HepG2 (cell line): ENCODE measurements around the gene PCYT2. TPM values are rescaled to one million over a fixed set of nuclear protein-coding genes. Genes with fewer than 3 reads are reported as not detected.

Experiments used
- CBFB ChIP-seq: sonication (generic); formaldehyde crosslinking; IDR thresholded peaks from 2 replicates; pipeline ENCODE4 v1.4.0; 2020; ENCODE audit warnings: missing genetic modification reagents
- MAX ChIP-seq: IDR thresholded peaks from 2 replicates; pipeline ENCODE4 v1.6.1; 2012; ENCODE audit warnings: inconsistent platforms
- MNT ChIP-seq: fragments of 450-650 bp; IDR thresholded peaks from 2 replicates; pipeline ENCODE4 v1.6.1; 2016
- NCOA2 ChIP-seq: sonication (generic); formaldehyde crosslinking; IDR thresholded peaks from 2 replicates; pipeline ENCODE4 v1.8.0; 2022; ENCODE audit warnings: inconsistent platforms
- SRSF4 ChIP-seq: fragments of 200-400 bp; formaldehyde crosslinking; IDR thresholded peaks from one replicate; pipeline ENCODE4 v1.6.1; 2018; ENCODE audit warnings: mild to moderate bottlenecking, low read depth, low read length, moderate library complexity; ENCODE audit not compliant: poor library complexity, severe bottlenecking
- ZFP41 ChIP-seq: sonication (generic); formaldehyde crosslinking; IDR thresholded peaks from 2 replicates; pipeline ENCODE4 v1.4.0; 2020; ENCODE audit warnings: mild to moderate bottlenecking, missing genetic modification reagents, borderline replicate concordance
- ZNF24 ChIP-seq: fragments of 450-650 bp; IDR thresholded peaks from 2 replicates; pipeline ENCODE4 v1.6.1; 2017; ENCODE audit warnings: antibody characterized with exemption, mild to moderate bottlenecking
- ZNF329 ChIP-seq: sonication (generic); formaldehyde crosslinking; IDR thresholded peaks from 2 replicates; pipeline ENCODE4 v1.9.0; 2021; ENCODE audit warnings: low read depth, mild to moderate bottlenecking, missing genetic modification reagents
- ZNF431 ChIP-seq: sonication (generic); formaldehyde crosslinking; IDR thresholded peaks from 2 replicates; pipeline ENCODE4 v1.9.0; 2022; ENCODE audit warnings: missing genetic modification reagents, low read depth, mild to moderate bottlenecking, borderline replicate concordance
- ZNF484 ChIP-seq: sonication (generic); formaldehyde crosslinking; IDR thresholded peaks from 2 replicates; pipeline ENCODE4 v1.5.1; 2020; ENCODE audit warnings: mild to moderate bottlenecking, low read depth, missing genetic modification reagents, borderline replicate concordance
- ZNF512B ChIP-seq: sonication (generic); formaldehyde crosslinking; IDR thresholded peaks from 2 replicates; pipeline ENCODE4 v1.5.1; 2020; ENCODE audit warnings: missing genetic modification reagents, mild to moderate bottlenecking, borderline replicate concordance
- ZNF550 ChIP-seq: sonication (generic); formaldehyde crosslinking; IDR thresholded peaks from 2 replicates; pipeline ENCODE4 v1.4.0; 2020; ENCODE audit warnings: mild to moderate bottlenecking, missing genetic modification reagents, borderline replicate concordance
- ZNF83 ChIP-seq: sonication (generic); formaldehyde crosslinking; IDR thresholded peaks from 2 replicates; pipeline ENCODE4 v1.4.0; 2020; ENCODE audit warnings: missing genetic modification reagents, mild to moderate bottlenecking, borderline replicate concordance
- polyA plus RNA-seq, 8 experiments: library from polyadenylated mRNA; depleted of rRNA in 3 of 8; stranded (reverse) in 7 of 8; unstranded in 1 of 8; fragments of >200 nt; fragmentation: Illumina TruSeq in 4 of 8; extraction: Trizol in 4 of 8; gene quantifications; 2 replicates each; pipeline versions ENCODE4 v1.2.1 to v1.2.3, GENCODE V29; 2011 to 2016; ENCODE audit warnings: low read depth in 4 of 8, missing spikeins in 1 of 8, mixed read lengths in 1 of 8; ENCODE audit not compliant: insufficient read depth in 1 of 8
- total RNA-seq, 5 experiments: library from RNA; depleted of rRNA; stranded (reverse); fragments of >200 nt; fragmentation: Illumina TruSeq; extraction: Trizol; gene quantifications; 2 replicates each; pipeline ENCODE4 v1.2.3, GENCODE V29; 2016; ENCODE audit warnings: low read depth in 1 of 5
- TF ChIP-seq, protein P1 (sequence below): sonication (generic); formaldehyde crosslinking; IDR thresholded peaks from 2 replicates; pipeline ENCODE4 v1.4.0; 2020; ENCODE audit warnings: low read depth, mild to moderate bottlenecking, missing genetic modification reagents
- TF ChIP-seq, protein P2 (sequence below): sonication (generic); formaldehyde crosslinking; IDR thresholded peaks from 2 replicates; pipeline ENCODE4 v1.4.0; 2020; ENCODE audit warnings: missing genetic modification reagents, low read depth, mild to moderate bottlenecking, borderline replicate concordance
- TF ChIP-seq, protein P3 (sequence below): sonication (generic); formaldehyde crosslinking; IDR thresholded peaks from 2 replicates; pipeline ENCODE4 v1.5.0; 2020; ENCODE audit warnings: mild to moderate bottlenecking, missing genetic modification reagents
- TF ChIP-seq, protein P4 (sequence below): sonication (generic); formaldehyde crosslinking; IDR thresholded peaks from 2 replicates; pipeline ENCODE4 v1.8.1; 2023; ENCODE audit warnings: mild to moderate bottlenecking, moderate library complexity, missing genetic modification reagents

PCYT2 gene
- total and polyA plus RNA-seq, 2 of the 13 experiments (the other 11 are each of a cell fraction or from before 2014, with no cell fraction given): 147 to 297 TPM

DNA sequence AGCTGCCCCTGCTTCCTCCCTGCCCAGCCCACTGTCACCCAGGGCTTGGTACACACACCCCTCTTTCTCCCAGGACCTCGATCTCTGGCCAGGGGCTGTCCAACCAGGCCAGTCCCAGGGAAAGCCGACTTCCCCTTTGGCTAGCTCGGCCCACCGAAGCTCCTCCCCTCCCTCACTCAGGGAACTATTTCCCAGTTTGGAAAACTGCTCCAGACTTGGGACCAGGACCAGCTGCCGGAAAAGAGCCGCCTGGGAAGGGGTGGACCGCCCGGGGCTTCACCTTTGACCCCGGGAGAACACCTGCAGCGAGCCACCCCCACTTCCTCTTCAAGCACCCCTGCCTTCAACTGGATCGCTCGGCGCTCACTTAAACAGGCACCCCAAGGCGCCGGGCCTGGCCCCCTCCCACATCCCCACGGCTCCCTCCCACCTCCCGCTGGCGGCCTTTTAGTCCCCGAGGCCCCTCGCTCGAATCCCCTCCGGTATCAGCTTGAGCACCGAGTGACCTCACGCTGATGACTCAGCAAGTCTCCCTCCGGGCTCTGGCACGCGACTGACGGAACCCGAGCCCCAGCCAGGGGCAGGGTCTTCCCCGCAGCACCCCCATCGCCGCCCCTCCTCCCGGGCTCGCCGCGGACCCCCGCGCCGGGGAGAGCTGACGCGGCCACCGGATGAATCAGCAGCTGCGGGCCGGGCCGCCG is 15.4 kb upstream of the PCYT2 start (continued):
- peak; percentile 8; the same call in 1 of the 2 replicates for TF ChIP-seq NCOA2
- peak; percentile 64 for TF ChIP-seq MAX
- no peak for TF ChIP-seq ZNF512B (CRISPR knock-in tag)
- TF ChIP-seq, protein P1, sequence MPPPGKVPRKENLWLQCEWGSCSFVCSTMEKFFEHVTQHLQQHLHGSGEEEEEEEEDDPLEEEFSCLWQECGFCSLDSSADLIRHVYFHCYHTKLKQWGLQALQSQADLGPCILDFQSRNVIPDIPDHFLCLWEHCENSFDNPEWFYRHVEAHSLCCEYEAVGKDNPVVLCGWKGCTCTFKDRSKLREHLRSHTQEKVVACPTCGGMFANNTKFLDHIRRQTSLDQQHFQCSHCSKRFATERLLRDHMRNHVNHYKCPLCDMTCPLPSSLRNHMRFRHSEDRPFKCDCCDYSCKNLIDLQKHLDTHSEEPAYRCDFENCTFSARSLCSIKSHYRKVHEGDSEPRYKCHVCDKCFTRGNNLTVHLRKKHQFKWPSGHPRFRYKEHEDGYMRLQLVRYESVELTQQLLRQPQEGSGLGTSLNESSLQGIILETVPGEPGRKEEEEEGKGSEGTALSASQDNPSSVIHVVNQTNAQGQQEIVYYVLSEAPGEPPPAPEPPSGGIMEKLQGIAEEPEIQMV (CRISPR knock-in tag): no peak
- TF ChIP-seq CBFB: peak; percentile 45; the same call in 1 of the 2 replicates
- peak; percentile 34; the same call in 1 of the 2 replicates for TF ChIP-seq ZNF329
- TF ChIP-seq, protein P2, sequence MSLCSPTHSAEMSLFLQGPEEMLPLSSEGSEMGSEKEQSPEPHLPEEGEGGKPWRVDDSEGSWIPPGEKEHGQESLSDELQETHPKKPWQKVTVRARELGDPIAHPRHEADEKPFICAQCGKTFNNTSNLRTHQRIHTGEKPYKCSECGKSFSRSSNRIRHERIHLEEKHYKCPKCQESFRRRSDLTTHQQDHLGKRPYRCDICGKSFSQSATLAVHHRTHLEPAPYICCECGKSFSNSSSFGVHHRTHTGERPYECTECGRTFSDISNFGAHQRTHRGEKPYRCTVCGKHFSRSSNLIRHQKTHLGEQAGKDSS (CRISPR knock-in tag): peak; percentile 44; the same call in 1 of the 2 replicates
- no peak for TF ChIP-seq ZNF484
- TF ChIP-seq, protein P3, sequence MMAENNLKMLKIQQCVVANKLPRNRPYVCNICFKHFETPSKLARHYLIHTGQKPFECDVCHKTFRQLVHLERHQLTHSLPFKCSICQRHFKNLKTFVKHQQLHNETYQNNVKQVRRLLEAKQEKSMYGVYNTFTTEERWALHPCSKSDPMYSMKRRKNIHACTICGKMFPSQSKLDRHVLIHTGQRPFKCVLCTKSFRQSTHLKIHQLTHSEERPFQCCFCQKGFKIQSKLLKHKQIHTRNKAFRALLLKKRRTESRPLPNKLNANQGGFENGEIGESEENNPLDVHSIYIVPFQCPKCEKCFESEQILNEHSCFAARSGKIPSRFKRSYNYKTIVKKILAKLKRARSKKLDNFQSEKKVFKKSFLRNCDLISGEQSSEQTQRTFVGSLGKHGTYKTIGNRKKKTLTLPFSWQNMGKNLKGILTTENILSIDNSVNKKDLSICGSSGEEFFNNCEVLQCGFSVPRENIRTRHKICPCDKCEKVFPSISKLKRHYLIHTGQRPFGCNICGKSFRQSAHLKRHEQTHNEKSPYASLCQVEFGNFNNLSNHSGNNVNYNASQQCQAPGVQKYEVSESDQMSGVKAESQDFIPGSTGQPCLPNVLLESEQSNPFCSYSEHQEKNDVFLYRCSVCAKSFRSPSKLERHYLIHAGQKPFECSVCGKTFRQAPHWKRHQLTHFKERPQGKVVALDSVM (CRISPR knock-in tag): 0 out of 2 replicates have a peak, but pooled peaks have one; percentile 24
- TF ChIP-seq MNT: peak; percentile 38; the same call in 1 of the 2 replicates
- no peak for TF ChIP-seq ZNF24
- TF ChIP-seq, protein P4, sequence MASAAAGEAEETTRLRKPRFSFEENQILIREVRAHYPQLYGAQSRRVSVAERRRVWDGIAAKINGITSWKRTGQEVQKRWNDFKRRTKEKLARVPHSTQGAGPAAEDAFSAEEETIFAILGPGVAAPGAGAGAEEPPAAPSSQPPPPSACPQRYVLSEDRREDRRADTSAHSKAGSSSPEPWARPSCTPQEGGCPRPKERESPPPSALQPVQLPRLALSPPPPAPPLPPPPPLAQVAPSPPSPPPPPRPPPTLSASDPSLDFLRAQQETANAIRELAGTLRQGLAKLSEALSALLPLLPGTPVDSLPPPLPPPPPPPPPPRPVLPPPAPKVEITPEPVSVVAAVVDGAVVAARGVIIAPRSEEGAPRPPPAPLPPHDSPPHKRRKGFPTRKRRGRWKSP (CRISPR knock-in tag): peak; percentile 77; the same call in 1 of the 2 replicates
- TF ChIP-seq ZNF431: no peak
- no peak for TF ChIP-seq ZNF83 (CRISPR knock-in tag)
- TF ChIP-seq SRSF4: no peak
- no peak for TF ChIP-seq ZNF550 (CRISPR knock-in tag)
- no peak; the same call in 1 of the 2 replicates for TF ChIP-seq ZFP41
